ENCODE measurements around the gene THPO. TPM values are rescaled to one million over a fixed set of nuclear protein-coding genes. Genes with fewer than 3 reads are reported as not detected.

Gene THPO
- total RNA-seq, 1 donor from 2014 or later = 0.20 TPM

GRCh38 chr3:184358124-184358767 lies 19.8 kb downstream of the THPO start:
- intact Hi-C loops (cut with DNase I) = no loop called here
- peaks cover 9% of the 10 kb centered on the region for H3K4me1 ChIP-seq
- no peaks in the 10 kb centered on the region for H3K9me3 ChIP-seq
- no peak overlapping the region for H3K4me3 ChIP-seq
- no peaks in the 10 kb centered on the region for H3K36me3 ChIP-seq
- no peak overlapping the region for H3K27ac ChIP-seq
- no peak for TF ChIP-seq CTCF (IDR thresholded peaks at IDR 0.05)
- H3K27me3 ChIP-seq = no peaks in the 10 kb centered on the region
- ATAC-seq (no peak), DNase-seq (no peak)

GRCh38 chr3:184357248-184358123 lies 20.5 kb downstream of the THPO start:
- no peak overlapping the region for H3K27ac ChIP-seq
- no peaks in the 10 kb centered on the region for H3K36me3 ChIP-seq
- no peak for DNase-seq
- H3K4me3 ChIP-seq = no peak overlapping the region
- H3K9me3 ChIP-seq = no peaks in the 10 kb centered on the region
- no peak for TF ChIP-seq CTCF (IDR thresholded peaks at IDR 0.05)
- ATAC-seq = no peak
- peaks cover 9% of the 10 kb centered on the region for H3K4me1 ChIP-seq
- no peaks in the 10 kb centered on the region for H3K27me3 ChIP-seq
- intact Hi-C loops (cut with DNase I) = no loop called here

- ATAC-seq (no peak), DNase-seq (no peak)
- no peak overlapping the region for H3K4me3 ChIP-seq
- H3K9me3 ChIP-seq = no peaks in the 10 kb centered on the region
- H3K36me3 ChIP-seq = no peaks in the 10 kb centered on the region
- no peak for TF ChIP-seq CTCF (IDR thresholded peaks at IDR 0.05)
- no peaks in the 10 kb centered on the region for H3K27me3 ChIP-seq
- peaks cover 2% of the 10 kb centered on the region for H3K4me1 ChIP-seq
- intact Hi-C loops (cut with DNase I) = no loop called here
- H3K27ac ChIP-seq = no peak overlapping the region
Measured at GRCh38 chr3:184355261-184356040, 22.6 kb downstream of the THPO start.

GRCh38 chr3:184354754-184355153 lies 23.3 kb downstream of the THPO start:
- DNase-seq (no peak), ATAC-seq (no peak)
- Histone ChIP-seq H3K9me3 (no peaks in the 10 kb centered on the region), H3K36me3 (no peaks in the 10 kb centered on the region), H3K27ac (no peak overlapping the region), H3K27me3 (no peaks in the 10 kb centered on the region), H3K4me3 (no peak overlapping the region), H3K4me1 (no peaks in the 10 kb centered on the region)
- no peak for TF ChIP-seq CTCF (IDR thresholded peaks at IDR 0.05)
- intact Hi-C loops (cut with DNase I) = no loop called here

GRCh38 chr3:184354121-184354728 lies 23.8 kb downstream of the THPO start:
- no peak overlapping the region for H3K4me3 ChIP-seq
- intact Hi-C loops (cut with DNase I) = no loop called here
- H3K4me1 ChIP-seq = no peaks in the 10 kb centered on the region
- no peak overlapping the region for H3K27ac ChIP-seq
- H3K9me3 ChIP-seq = no peaks in the 10 kb centered on the region
- DNase-seq (peak; percentile 79), ATAC-seq (peak; percentile 70)
- H3K27me3 ChIP-seq = no peaks in the 10 kb centered on the region
- peak; percentile 67 for TF ChIP-seq CTCF (IDR thresholded peaks at IDR 0.05)
- H3K36me3 ChIP-seq = no peaks in the 10 kb centered on the region

Data from upper lobe of right lung (tissue), 1 donor.